Measurements from ENCODE around the gene DSTYK.

- TF ChIP-seq CTCF (IDR thresholded peaks at IDR 0.05; ENCODE audit: extremely low read depth in 1 of 2, insufficient read depth in 1 of 2, low read depth in 1 of 2, low read length in 2 of 2) (no peak), JUN (IDR thresholded peaks at IDR 0.05; ENCODE audit: borderline replicate concordance, insufficient read depth, insufficient read length, low read depth) (no peak), EZH2 (IDR thresholded peaks at IDR 0.05; ENCODE audit: borderline replicate concordance, low read depth, low read length, severe bottlenecking) (no peak), MAX (IDR thresholded peaks at IDR 0.05; ENCODE audit: insufficient read depth, insufficient read length) (no peak)
Measured at GRCh38 chr1:205107327-205107726, 104.2 kb downstream of the DSTYK start.
